Measurements from ENCODE around the gene LSS.

Gene LSS

DNA sequence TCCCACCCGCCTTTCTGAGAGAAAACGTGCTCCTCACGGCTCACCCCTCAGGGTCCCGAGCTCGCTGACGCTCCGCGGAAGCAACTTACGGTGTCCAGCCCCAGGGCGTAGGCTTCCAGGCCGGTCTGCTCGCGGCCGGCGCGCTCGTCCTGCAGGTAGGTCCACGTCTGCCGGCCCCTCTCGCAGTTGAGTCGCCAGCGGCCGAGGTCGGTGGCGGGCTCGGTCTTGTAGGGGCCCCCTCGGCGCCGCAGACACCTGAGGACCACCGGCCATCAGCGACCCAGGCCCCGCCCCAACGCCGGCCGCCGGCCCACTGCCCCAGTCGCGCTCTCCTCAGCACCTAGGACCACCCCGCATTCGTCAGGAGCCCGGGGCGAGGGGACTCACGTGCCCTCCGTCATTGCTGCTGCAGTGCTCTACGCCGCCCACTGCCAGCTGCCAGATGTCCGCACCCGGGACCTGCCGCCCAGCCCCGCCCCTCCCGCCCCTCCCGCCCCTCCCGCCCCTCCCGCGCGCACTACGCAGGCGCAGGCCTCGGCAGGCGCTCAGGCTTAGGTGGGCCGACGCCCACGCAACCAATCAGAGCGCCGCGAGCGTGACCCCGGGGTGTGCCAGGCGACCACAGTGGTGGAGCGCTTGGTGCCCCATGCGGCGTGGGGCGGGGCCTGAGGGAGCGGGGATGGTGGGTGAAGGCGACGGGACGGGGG lies at the start of gene LSS:
TSS of gene LSS (minus strand) at position 430 of the 707 bp plus-strand sequence. CDS start at position 401, 29 bp downstream.
- no peaks in the 10 kb centered on the region for H3K27me3 ChIP-seq (ENCODE audit: control insufficient read depth, insufficient read depth, low read length)
- peaks cover 12% of the 10 kb centered on the region; the same call in 1 of the 2 replicates for H3K4me1 ChIP-seq (ENCODE audit: control insufficient read depth, insufficient read depth, low read length)
- peak within 1 kb of the TSS; percentile 86 for H3K9ac ChIP-seq (ENCODE audit: low read length)
- peak within 1 kb of the TSS; percentile 91 for H3K4me3 ChIP-seq (ENCODE audit: low read depth, low read length)
- H3K27ac ChIP-seq (ENCODE audit: low read depth, low read length): peak within 1 kb of the TSS; percentile 81; the same call in 1 of the 2 replicates
- peaks cover 46% of the 10 kb centered on the region for H3K36me3 ChIP-seq (ENCODE audit: control insufficient read depth, insufficient read depth, low read length)
- H3K9me3 ChIP-seq (ENCODE audit: control insufficient read depth, insufficient read depth, low read depth, low read length): peaks cover 33% of the 10 kb centered on the region

DNA sequence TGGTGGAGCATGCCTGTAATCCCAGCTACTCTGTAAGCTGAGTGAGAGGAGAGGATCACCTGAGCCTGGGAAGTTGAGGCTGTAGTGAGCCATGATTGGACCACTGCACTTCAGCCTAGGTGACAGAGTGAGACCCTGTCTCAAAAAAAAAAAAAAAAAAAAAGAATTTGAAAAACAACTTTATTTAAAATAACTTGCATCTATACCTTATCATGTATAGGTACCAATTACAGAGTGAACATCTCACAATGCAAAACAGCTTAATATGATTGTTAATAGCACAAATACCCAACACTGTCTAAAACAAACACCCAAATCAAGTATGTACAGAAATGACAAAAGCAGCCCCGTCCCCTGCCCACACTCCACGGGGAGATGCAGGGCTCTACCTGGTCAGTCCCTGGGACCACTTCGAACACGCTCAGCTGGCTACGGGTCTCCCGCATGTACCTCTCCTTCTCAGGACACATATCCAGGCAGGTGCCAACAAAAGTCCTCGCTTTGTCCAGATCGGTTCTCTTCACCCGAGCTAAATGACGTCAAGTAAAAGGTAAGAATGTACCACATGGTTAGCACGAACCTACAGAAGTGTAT lies 46.3 kb upstream of the LSS start:
- Histone ChIP-seq H3K9me3 (ENCODE audit: control insufficient read depth, insufficient read depth, low read depth, low read length) (no peaks in the 10 kb centered on the region), H3K4me3 (ENCODE audit: low read depth, low read length) (no peak overlapping the region), H3K4me1 (ENCODE audit: control insufficient read depth, insufficient read depth, low read length) (no peaks in the 10 kb centered on the region), H3K27me3 (ENCODE audit: control insufficient read depth, insufficient read depth, low read length) (no peaks in the 10 kb centered on the region), H3K9ac (ENCODE audit: low read length) (no peak overlapping the region), H3K36me3 (ENCODE audit: control insufficient read depth, insufficient read depth, low read length) (peaks cover 89% of the 10 kb centered on the region), H3K27ac (ENCODE audit: low read depth, low read length) (no peak overlapping the region)

DNA sequence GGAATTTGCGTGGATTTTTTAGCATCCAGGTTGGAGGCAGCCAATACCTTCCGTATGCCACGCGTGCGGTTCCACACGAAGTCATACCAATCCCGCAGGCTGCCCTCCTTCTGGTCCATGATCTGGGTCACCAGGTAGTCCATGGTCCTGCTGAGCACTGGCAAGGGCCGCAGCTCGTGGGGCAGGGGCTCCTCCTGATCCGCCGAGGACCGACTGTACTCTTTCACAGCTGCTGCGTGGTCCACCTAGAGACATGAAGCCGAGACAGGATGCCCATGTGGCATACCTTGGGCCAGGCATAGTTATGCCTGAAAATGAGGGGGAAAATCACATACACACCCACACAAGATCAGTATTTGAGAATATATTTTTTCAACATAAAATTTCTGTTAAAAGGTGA lies 44.8 kb upstream of the LSS start:
- H3K36me3 ChIP-seq (ENCODE audit: control insufficient read depth, insufficient read depth, low read length): peaks cover 92% of the 10 kb centered on the region
- H3K9ac ChIP-seq (ENCODE audit: low read length): no peak overlapping the region
- no peaks in the 10 kb centered on the region for H3K9me3 ChIP-seq (ENCODE audit: control insufficient read depth, insufficient read depth, low read depth, low read length)

DNA sequence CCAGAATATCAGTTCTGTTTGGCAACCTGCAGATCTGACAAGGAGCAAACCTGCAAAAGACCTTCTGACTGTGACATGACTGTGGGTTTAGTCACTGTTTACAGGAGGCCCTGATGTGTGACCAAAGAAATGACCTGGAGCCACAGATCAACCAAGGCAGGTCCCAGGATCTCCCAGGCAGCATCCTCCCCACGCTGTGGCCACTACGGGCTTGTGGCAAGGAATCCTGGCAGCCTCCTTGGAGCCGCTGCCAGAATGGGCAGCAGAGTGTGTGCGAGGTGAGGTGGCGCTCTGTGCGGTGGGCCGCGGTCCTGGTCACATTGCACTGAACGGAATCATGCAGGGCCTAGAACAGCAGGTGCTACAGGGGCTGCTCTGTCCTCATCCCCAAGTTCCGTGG lies 40.9 kb upstream of the LSS start:
- Histone ChIP-seq H3K4me1 (ENCODE audit: control insufficient read depth, insufficient read depth, low read length) (no peaks in the 10 kb centered on the region), H3K4me3 (ENCODE audit: low read depth, low read length) (no peak overlapping the region), H3K27me3 (ENCODE audit: control insufficient read depth, insufficient read depth, low read length) (no peaks in the 10 kb centered on the region), H3K9me3 (ENCODE audit: control insufficient read depth, insufficient read depth, low read depth, low read length) (no peaks in the 10 kb centered on the region), H3K36me3 (ENCODE audit: control insufficient read depth, insufficient read depth, low read length) (peaks cover 97% of the 10 kb centered on the region), H3K9ac (ENCODE audit: low read length) (no peak overlapping the region), H3K27ac (ENCODE audit: low read depth, low read length) (no peak overlapping the region)

More for the DNA sequence above, 44.8 kb upstream of the LSS start:
- Histone ChIP-seq H3K4me1 (ENCODE audit: control insufficient read depth, insufficient read depth, low read length) (no peaks in the 10 kb centered on the region), H3K4me3 (ENCODE audit: low read depth, low read length) (no peak overlapping the region), H3K27ac (ENCODE audit: low read depth, low read length) (no peak overlapping the region), H3K27me3 (ENCODE audit: control insufficient read depth, insufficient read depth, low read length) (no peaks in the 10 kb centered on the region)

DNA sequence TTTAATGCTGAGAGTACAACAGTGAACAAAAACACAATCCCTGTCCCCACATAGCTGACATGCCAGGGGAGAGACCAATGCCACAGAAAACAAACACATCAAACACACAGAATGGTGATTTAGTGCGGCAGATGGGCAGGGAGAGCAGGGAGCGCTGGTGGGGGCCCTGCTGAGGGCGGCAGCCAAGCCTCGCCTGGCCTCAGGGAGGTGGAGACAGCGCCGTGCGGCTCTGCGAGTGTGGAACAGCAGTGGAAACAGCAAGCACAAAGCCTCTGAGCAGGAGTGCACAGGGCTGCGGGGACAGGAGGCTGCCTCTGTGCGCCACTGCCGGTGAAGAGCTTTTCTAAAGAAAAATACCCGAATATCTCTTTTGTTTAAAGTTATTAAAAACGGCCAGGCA lies 39.8 kb upstream of the LSS start:
- Histone ChIP-seq H3K9ac (ENCODE audit: low read length) (no peak overlapping the region), H3K27me3 (ENCODE audit: control insufficient read depth, insufficient read depth, low read length) (no peaks in the 10 kb centered on the region), H3K27ac (ENCODE audit: low read depth, low read length) (no peak overlapping the region), H3K36me3 (ENCODE audit: control insufficient read depth, insufficient read depth, low read length) (peaks cover 97% of the 10 kb centered on the region), H3K4me3 (ENCODE audit: low read depth, low read length) (no peak overlapping the region), H3K9me3 (ENCODE audit: control insufficient read depth, insufficient read depth, low read depth, low read length) (no peaks in the 10 kb centered on the region), H3K4me1 (ENCODE audit: control insufficient read depth, insufficient read depth, low read length) (no peaks in the 10 kb centered on the region)

DNA sequence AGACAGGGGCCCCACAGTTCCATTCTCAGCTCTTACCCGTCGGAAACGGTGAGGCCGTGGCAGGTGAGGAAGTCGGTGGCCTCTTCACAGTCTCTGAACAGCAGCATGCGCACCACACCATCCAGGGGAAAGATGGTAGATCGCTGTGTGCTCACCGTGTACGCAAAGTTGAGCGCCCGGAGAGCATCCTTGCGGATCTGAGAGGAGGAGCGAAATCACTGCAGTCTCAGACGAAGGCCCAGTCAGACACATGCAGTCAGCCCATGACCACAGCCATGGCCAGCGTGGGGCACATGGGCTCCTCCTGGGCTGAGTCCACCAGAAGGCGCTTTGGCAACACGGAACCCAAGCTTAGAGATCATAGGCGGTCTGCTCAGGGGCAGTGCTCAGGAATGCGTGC lies 38.4 kb upstream of the LSS start:
- Histone ChIP-seq H3K9ac (ENCODE audit: low read length) (no peak overlapping the region), H3K27ac (ENCODE audit: low read depth, low read length) (no peak overlapping the region), H3K4me3 (ENCODE audit: low read depth, low read length) (no peak overlapping the region), H3K9me3 (ENCODE audit: control insufficient read depth, insufficient read depth, low read depth, low read length) (no peaks in the 10 kb centered on the region), H3K4me1 (ENCODE audit: control insufficient read depth, insufficient read depth, low read length) (no peaks in the 10 kb centered on the region), H3K27me3 (ENCODE audit: control insufficient read depth, insufficient read depth, low read length) (no peaks in the 10 kb centered on the region), H3K36me3 (ENCODE audit: control insufficient read depth, insufficient read depth, low read length) (peaks cover 90% of the 10 kb centered on the region)

DNA sequence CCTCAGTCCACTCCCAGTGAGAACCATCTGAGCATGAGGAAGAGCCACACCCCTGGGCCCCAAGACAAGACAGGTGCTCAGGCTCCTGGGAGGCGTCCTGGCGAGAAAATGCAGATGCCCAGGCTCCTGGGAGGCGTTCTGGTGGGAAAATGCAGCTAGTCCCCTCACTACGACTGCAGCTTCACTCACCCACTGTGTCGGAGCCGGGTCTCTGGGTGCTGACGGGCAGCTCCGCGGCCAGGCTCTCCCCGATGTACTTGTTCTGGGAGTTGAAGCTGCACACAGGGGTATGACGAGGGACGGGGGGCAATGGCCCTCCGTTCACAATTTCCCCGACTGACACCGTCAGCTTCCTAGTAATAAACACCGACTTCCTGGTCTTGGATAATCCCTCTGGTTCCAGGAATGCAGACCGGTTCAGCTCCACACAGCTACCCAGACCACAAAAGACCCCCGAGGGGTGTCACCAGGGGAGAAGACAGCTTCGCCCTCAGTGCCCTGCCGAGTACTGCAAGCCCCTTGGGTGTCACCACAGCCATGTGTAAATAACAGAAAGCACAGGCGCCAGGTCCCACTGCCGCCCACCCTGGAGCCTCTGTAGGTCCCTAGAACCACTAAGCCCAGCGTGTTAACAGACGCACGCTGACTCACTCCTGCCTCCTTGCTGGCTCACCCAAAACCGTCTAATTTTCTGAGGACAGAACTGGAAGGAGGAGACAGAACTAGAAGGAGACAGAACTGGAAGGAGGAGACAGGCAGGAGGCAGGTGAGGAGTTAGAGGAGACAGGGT lies 37.4 kb upstream of the LSS start:
- no peak overlapping the region for H3K4me3 ChIP-seq (ENCODE audit: low read depth, low read length)
- H3K27ac ChIP-seq (ENCODE audit: low read depth, low read length): 0 out of 2 replicates have a peak overlapping the region, but pooled peaks have one; percentile 6
- no peaks in the 10 kb centered on the region for H3K9me3 ChIP-seq (ENCODE audit: control insufficient read depth, insufficient read depth, low read depth, low read length)
- H3K27me3 ChIP-seq (ENCODE audit: control insufficient read depth, insufficient read depth, low read length): no peaks in the 10 kb centered on the region
- H3K36me3 ChIP-seq (ENCODE audit: control insufficient read depth, insufficient read depth, low read length): peaks cover 90% of the 10 kb centered on the region
- H3K9ac ChIP-seq (ENCODE audit: low read length): no peak overlapping the region
- H3K4me1 ChIP-seq (ENCODE audit: control insufficient read depth, insufficient read depth, low read length): no peaks in the 10 kb centered on the region

DNA sequence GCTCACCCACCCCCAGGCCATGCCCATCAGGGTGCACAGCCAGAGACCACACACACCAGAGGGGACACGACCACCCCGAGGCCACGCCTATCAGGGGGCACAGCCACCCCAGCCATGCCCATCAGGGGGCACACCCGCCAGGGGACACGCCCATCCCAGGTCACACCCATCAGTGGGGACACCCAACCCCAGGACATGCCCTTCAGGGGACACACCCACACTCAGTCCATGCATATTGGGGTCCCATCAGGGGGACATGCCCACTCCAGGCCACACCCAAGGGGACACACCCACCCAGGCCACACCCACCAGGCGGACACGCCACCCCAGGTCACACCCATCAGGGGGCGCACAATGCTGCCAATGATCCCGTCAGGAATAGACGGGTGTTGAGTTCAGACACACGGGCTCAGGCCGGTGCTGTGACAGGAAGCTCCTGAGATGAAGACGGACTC lies 36.1 kb upstream of the LSS start:
- Histone ChIP-seq H3K27me3 (ENCODE audit: control insufficient read depth, insufficient read depth, low read length) (no peaks in the 10 kb centered on the region), H3K9ac (ENCODE audit: low read length) (no peak overlapping the region), H3K4me1 (ENCODE audit: control insufficient read depth, insufficient read depth, low read length) (no peaks in the 10 kb centered on the region), H3K9me3 (ENCODE audit: control insufficient read depth, insufficient read depth, low read depth, low read length) (no peaks in the 10 kb centered on the region), H3K36me3 (ENCODE audit: control insufficient read depth, insufficient read depth, low read length) (peaks cover 90% of the 10 kb centered on the region), H3K4me3 (ENCODE audit: low read depth, low read length) (no peak overlapping the region), H3K27ac (ENCODE audit: low read depth, low read length) (no peak overlapping the region)

DNA sequence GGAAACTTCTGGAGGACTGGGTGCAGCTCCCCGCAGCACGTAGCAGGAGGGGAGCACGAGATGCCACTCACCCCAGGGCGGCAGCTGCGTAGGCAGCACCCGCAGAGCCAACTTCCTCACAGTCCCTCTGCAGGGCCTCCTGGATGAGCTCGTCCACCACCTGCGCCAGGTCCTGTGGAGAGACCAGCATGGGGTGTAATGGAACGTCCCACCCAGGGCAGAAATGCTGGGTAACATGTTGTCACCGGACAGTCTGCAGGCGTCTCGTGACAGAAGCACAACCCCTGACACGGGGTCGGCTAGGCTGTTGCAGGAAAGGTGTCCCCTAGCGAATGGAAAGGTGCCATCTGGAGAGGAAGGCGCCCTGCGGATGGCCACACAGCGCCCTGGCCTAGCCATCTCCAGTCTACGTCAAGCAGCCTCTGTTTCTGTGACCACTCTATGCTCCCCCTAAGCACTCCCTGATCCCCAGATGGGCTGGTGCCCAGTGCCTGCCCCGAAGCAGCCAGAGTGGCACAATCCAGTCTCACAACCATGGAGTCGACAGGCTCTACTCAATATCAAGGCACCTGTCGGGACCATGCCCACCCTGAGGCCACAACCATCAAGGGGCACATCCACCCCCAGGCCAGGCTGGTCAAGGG lies 35.6 kb upstream of the LSS start:
- peaks cover 87% of the 10 kb centered on the region for H3K36me3 ChIP-seq (ENCODE audit: control insufficient read depth, insufficient read depth, low read length)

DNA sequence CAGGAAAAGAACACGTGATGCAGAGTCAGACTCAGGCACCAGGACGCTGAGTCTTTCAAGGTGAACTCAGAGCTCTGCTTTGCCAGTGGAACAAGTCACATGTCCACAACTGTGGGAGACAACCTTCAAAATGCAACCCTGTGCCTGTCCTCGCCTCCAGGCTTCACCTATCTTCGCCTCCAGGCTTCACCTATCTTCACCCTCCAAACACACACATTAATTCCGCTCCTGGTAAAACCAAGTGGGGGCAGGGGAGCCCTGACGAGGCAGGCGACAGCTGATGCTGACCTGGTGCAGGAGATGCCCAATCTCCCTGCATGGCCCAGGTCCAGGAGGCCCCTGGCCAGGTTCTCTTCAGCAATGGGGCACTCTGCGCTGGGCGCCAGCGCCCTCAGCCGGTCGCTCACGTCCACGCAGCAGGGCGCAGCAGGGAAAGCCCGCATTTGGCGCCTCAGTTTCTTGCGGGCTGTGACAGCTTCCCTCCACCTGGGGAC lies 28.0 kb upstream of the LSS start:
- Histone ChIP-seq H3K4me1 (ENCODE audit: control insufficient read depth, insufficient read depth, low read length) (no peaks in the 10 kb centered on the region), H3K27me3 (ENCODE audit: control insufficient read depth, insufficient read depth, low read length) (no peaks in the 10 kb centered on the region), H3K9me3 (ENCODE audit: control insufficient read depth, insufficient read depth, low read depth, low read length) (no peaks in the 10 kb centered on the region), H3K27ac (ENCODE audit: low read depth, low read length) (no peak overlapping the region), H3K36me3 (ENCODE audit: control insufficient read depth, insufficient read depth, low read length) (peaks cover 91% of the 10 kb centered on the region), H3K4me3 (ENCODE audit: low read depth, low read length) (no peak overlapping the region), H3K9ac (ENCODE audit: low read length) (no peak overlapping the region)

More for the DNA sequence above, 35.6 kb upstream of the LSS start:
- Histone ChIP-seq H3K4me3 (ENCODE audit: low read depth, low read length) (no peak overlapping the region), H3K9me3 (ENCODE audit: control insufficient read depth, insufficient read depth, low read depth, low read length) (no peaks in the 10 kb centered on the region), H3K27ac (ENCODE audit: low read depth, low read length) (no peak overlapping the region), H3K4me1 (ENCODE audit: control insufficient read depth, insufficient read depth, low read length) (no peaks in the 10 kb centered on the region), H3K9ac (ENCODE audit: low read length) (no peak overlapping the region), H3K27me3 (ENCODE audit: control insufficient read depth, insufficient read depth, low read length) (no peaks in the 10 kb centered on the region)

Data from HUES6 (cell line).